ENCODE results near the gene NAV1. TPM values are rescaled to one million over a fixed set of nuclear protein-coding genes. Genes with fewer than 3 reads are reported as not detected.
"Not testable (repeated sequence)": the region's sequence is repeated elsewhere in the genome, so short reads cannot be mapped to it uniquely, and the experiment has no call there.

Gene NAV1
- total RNA-seq, 4 donors from 2014 or later, result 18.1 to 25.5 (median 21.0) TPM

GRCh38 chr1:201576914-201577313, 38.0 kb downstream of the NAV1 start:
- Histone ChIP-seq H3K36me3 (no peaks in the 10 kb centered on the region), H3K27me3 (peaks cover 0 to 1% (median 0%) of the 10 kb centered on the region in 4 donors), H3K9me3 (no peaks in the 10 kb centered on the region), H3K4me1 (peaks cover 0 to 6% (median 0%) of the 10 kb centered on the region in 3 donors), H3K27ac (no peak overlapping the region), H3K4me3 (no peak overlapping the region)
- no peak for TF ChIP-seq POLR2A (IDR thresholded peaks at IDR 0.05)
- TF ChIP-seq CTCF (IDR thresholded peaks at IDR 0.05), result no peak
- intact Hi-C loops (cut with DNase I), result no loop called here
- DNase-seq, result no peak

- Histone ChIP-seq H3K9me3 (no peaks in the 10 kb centered on the region), H3K27ac (no peak overlapping the region), H3K36me3 (no peaks in the 10 kb centered on the region), H3K4me3 (no peak overlapping the region), H3K27me3 (peaks cover 0 to 9% (median 0%) of the 10 kb centered on the region in 4 donors), H3K4me1 (peaks cover 0 to 14% (median 5%) of the 10 kb centered on the region in 3 donors)
- intact Hi-C loops (cut with DNase I), result no loop called here
- no peak for DNase-seq
- 80 to 92% methylated on average over 4 to 5 of the region's 5 CpGs for WGBS, 2 donors
- TF ChIP-seq POLR2A (IDR thresholded peaks at IDR 0.05) (no peak), CTCF (IDR thresholded peaks at IDR 0.05) (no peak)
These were observed 39.3 kb downstream of the NAV1 start for GRCh38 chr1:201578008-201578888.

GRCh38 chr1:201581371-201581770, 42.4 kb downstream of the NAV1 start:
- WGBS, 2 donors, result 89 to 94% methylated on average over 11 to 12 of the region's 12 CpGs
- peaks cover 0 to 33% (median 20%) of the 10 kb centered on the region in 3 donors for H3K4me1 ChIP-seq
- H3K27me3 ChIP-seq, result peaks cover 0 to 17% (median 0%) of the 10 kb centered on the region in 4 donors
- H3K4me3 ChIP-seq; intact Hi-C loops (cut with DNase I); H3K27ac ChIP-seq; H3K36me3 ChIP-seq; H3K9me3 ChIP-seq; DNase-seq: not testable (repeated sequence)

GRCh38 chr1:201582705-201583442, 43.9 kb downstream of the NAV1 start:
- TF ChIP-seq POLR2A (IDR thresholded peaks at IDR 0.05) (no peak), CTCF (IDR thresholded peaks at IDR 0.05) (no peak)

GRCh38 chr1:201583663-201584062, 44.7 kb downstream of the NAV1 start:
- 62 to 72% methylated on average over 3 of the region's 3 CpGs for WGBS, 2 donors
- intact Hi-C loops (cut with DNase I), result no loop called here

More at GRCh38 chr1:201582705-201583442, 43.9 kb downstream of the NAV1 start:
- H3K4me1 ChIP-seq, result peaks cover 0 to 33% (median 20%) of the 10 kb centered on the region in 3 donors
- DNase-seq, result no peak
- H3K27ac ChIP-seq, result peak overlapping the region in 2 of 4 donors; percentile 45 to 64
- intact Hi-C loops (cut with DNase I), result no loop called here
- no peak overlapping the region for H3K4me3 ChIP-seq
- H3K9me3 ChIP-seq, result no peaks in the 10 kb centered on the region
- 78 to 80% methylated on average over 13 of the region's 14 CpGs for WGBS, 2 donors
- no peaks in the 10 kb centered on the region for H3K36me3 ChIP-seq
- H3K27me3 ChIP-seq, result peaks cover 0 to 17% (median 0%) of the 10 kb centered on the region in 4 donors

More at GRCh38 chr1:201583663-201584062, 44.7 kb downstream of the NAV1 start:
- H3K27ac ChIP-seq, result peak overlapping the region in 1 of 4 donors; percentile 64
- peaks cover 0 to 17% (median 0%) of the 10 kb centered on the region in 4 donors for H3K27me3 ChIP-seq
- TF ChIP-seq CTCF (IDR thresholded peaks at IDR 0.05), result no peak
- no peak for TF ChIP-seq POLR2A (IDR thresholded peaks at IDR 0.05)
- no peak overlapping the region for H3K4me3 ChIP-seq
- no peaks in the 10 kb centered on the region for H3K36me3 ChIP-seq
- DNase-seq, result no peak
- H3K9me3 ChIP-seq, result no peaks in the 10 kb centered on the region
- peaks cover 0 to 33% (median 20%) of the 10 kb centered on the region in 3 donors for H3K4me1 ChIP-seq

All from esophagus squamous epithelium (tissue), 5 donors.